Measurements from ENCODE around the gene SERPINB8. TPM values are rescaled to one million over a fixed set of nuclear protein-coding genes. Genes with fewer than 3 reads are reported as not detected.
"Not testable (repeated sequence)": the region's sequence is repeated elsewhere in the genome, so short reads cannot be mapped to it uniquely, and the experiment has no call there.

SERPINB8 gene
- polyA plus RNA-seq, 1 donor (not counting 4 experiments of a cell fraction or from before 2014, with no cell fraction given): 48.9 TPM

GRCh38 chr18:63924551-63924950, 45.3 kb upstream of the SERPINB8 start:
- FAIRE-seq (no peak), DNase-seq (ENCODE audit: low read depth, low spot score) (no peak)
- no peaks in the 10 kb centered on the region for H3K9me3 ChIP-seq (ENCODE audit: control insufficient read depth, low read depth, low read length)
- H3K4me2 ChIP-seq (ENCODE audit: control insufficient read depth, extremely low read depth, insufficient read depth, low read depth, low read length): no peak overlapping the region
- no peaks in the 10 kb centered on the region for H3K4me1 ChIP-seq (ENCODE audit: control insufficient read depth, extremely low read depth, insufficient read depth, low read length)
- no peaks in the 10 kb centered on the region for H3K27me3 ChIP-seq (ENCODE audit: control insufficient read depth, extremely low read depth, insufficient read depth, low read length)
- no peak overlapping the region for H3K9ac ChIP-seq (ENCODE audit: control insufficient read depth, extremely low read depth, insufficient read depth, low read length)
- H2AFZ ChIP-seq (ENCODE audit: control insufficient read depth, low read length): no peak overlapping the region
- H3K9me1 ChIP-seq (ENCODE audit: control insufficient read depth, extremely low read depth, insufficient read depth, low read length): no peaks in the 10 kb centered on the region
- H3K4me3 ChIP-seq (ENCODE audit: control insufficient read depth in 2 of 3, extremely low read depth in 1 of 3, insufficient read depth in 2 of 3, low read depth in 1 of 3, low read length in 3 of 3): no peak overlapping the region
- dilution Hi-C loops (cut with MboI; ENCODE audit: extremely low pct_ligation_motif_present, low sequenced_read_pairs): no loop called here
- no peaks in the 10 kb centered on the region for H3K36me3 ChIP-seq (ENCODE audit: control insufficient read depth in 2 of 2, extremely low read depth in 1 of 2, insufficient read depth in 2 of 2, low read length in 2 of 2)
- no peaks in the 10 kb centered on the region for H4K20me1 ChIP-seq (ENCODE audit: control insufficient read depth, extremely low read depth, insufficient read depth, low read length)
- no peaks in the 10 kb centered on the region for H3K79me2 ChIP-seq (ENCODE audit: control insufficient read depth, insufficient read depth, low read length)
- H3K27ac ChIP-seq (ENCODE audit: control insufficient read depth, insufficient read depth, low read length): no peak overlapping the region
- TF ChIP-seq EZH2 (IDR thresholded peaks at IDR 0.05; ENCODE audit: low read length): no peak
- TF ChIP-seq CTCF (optimal IDR thresholded peaks at IDR 0.05 in 1 of 3, IDR thresholded peaks at IDR 0.05 in 1 of 3, conservative IDR thresholded peaks at IDR 0.05 in 1 of 3; ENCODE audit: extremely low read depth in 1 of 3, insufficient read depth in 2 of 3, low read length in 3 of 3): no peak

DNA sequence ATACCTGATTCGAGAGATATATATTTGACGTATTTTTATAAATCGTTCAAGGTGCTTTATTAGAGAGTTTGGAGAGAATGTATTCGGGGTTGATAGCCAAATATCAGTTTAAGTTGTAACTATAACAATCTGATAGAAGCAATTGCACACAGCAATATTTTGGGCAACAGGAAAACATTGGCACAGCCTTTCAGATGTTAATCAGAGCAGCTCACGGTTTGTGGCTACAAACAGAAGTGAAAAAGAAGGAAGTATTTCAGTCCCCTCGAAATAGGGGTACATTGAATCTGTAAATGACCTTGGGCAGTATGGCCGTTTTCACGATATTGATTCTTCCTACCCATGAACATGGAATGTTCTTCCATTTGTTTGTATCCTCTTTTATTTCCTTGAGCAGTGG, 41.5 kb upstream of the SERPINB8 start:
- H3K4me1 ChIP-seq (ENCODE audit: control insufficient read depth, extremely low read depth, insufficient read depth, low read length): no peaks in the 10 kb centered on the region
- H3K27me3 ChIP-seq (ENCODE audit: control insufficient read depth, extremely low read depth, insufficient read depth, low read length): no peaks in the 10 kb centered on the region
- no peaks in the 10 kb centered on the region for H3K36me3 ChIP-seq (ENCODE audit: control insufficient read depth in 2 of 2, extremely low read depth in 1 of 2, insufficient read depth in 2 of 2, low read length in 2 of 2)
- H4K20me1 ChIP-seq (ENCODE audit: control insufficient read depth, extremely low read depth, insufficient read depth, low read length): no peaks in the 10 kb centered on the region
- H2AFZ ChIP-seq (ENCODE audit: control insufficient read depth, low read length): no peak overlapping the region
- H3K9ac ChIP-seq (ENCODE audit: control insufficient read depth, extremely low read depth, insufficient read depth, low read length): no peak overlapping the region
- DNase-seq (ENCODE audit: low read depth, low spot score) (no peak), FAIRE-seq (no peak)
- dilution Hi-C loops (cut with MboI; ENCODE audit: extremely low pct_ligation_motif_present, low sequenced_read_pairs): no loop called here
- H3K9me1 ChIP-seq (ENCODE audit: control insufficient read depth, extremely low read depth, insufficient read depth, low read length): no peaks in the 10 kb centered on the region
- H3K4me2 ChIP-seq (ENCODE audit: control insufficient read depth, extremely low read depth, insufficient read depth, low read depth, low read length): no peak overlapping the region
- no peaks in the 10 kb centered on the region for H3K79me2 ChIP-seq (ENCODE audit: control insufficient read depth, insufficient read depth, low read length)
- H3K4me3 ChIP-seq (ENCODE audit: control insufficient read depth in 2 of 3, extremely low read depth in 1 of 3, insufficient read depth in 2 of 3, low read depth in 1 of 3, low read length in 3 of 3): no peak overlapping the region
- H3K27ac ChIP-seq (ENCODE audit: control insufficient read depth, insufficient read depth, low read length): no peak overlapping the region
- H3K9me3 ChIP-seq (ENCODE audit: control insufficient read depth, low read depth, low read length): no peaks in the 10 kb centered on the region
- TF ChIP-seq EZH2 (IDR thresholded peaks at IDR 0.05; ENCODE audit: low read length) (no peak), CTCF (optimal IDR thresholded peaks at IDR 0.05 in 1 of 3, IDR thresholded peaks at IDR 0.05 in 1 of 3, conservative IDR thresholded peaks at IDR 0.05 in 1 of 3; ENCODE audit: extremely low read depth in 1 of 3, insufficient read depth in 2 of 3, low read length in 3 of 3) (no peak)

GRCh38 chr18:63929369-63929768, 40.5 kb upstream of the SERPINB8 start:
- H3K9me1 ChIP-seq (ENCODE audit: control insufficient read depth, extremely low read depth, insufficient read depth, low read length); H3K4me2 ChIP-seq (ENCODE audit: control insufficient read depth, extremely low read depth, insufficient read depth, low read depth, low read length); H3K27ac ChIP-seq (ENCODE audit: control insufficient read depth, insufficient read depth, low read length); DNase-seq (ENCODE audit: low read depth, low spot score); H3K9me3 ChIP-seq (ENCODE audit: control insufficient read depth, low read depth, low read length); H3K4me1 ChIP-seq (ENCODE audit: control insufficient read depth, extremely low read depth, insufficient read depth, low read length); H2AFZ ChIP-seq (ENCODE audit: control insufficient read depth, low read length); dilution Hi-C loops (cut with MboI; ENCODE audit: extremely low pct_ligation_motif_present, low sequenced_read_pairs); FAIRE-seq; H3K27me3 ChIP-seq (ENCODE audit: control insufficient read depth, extremely low read depth, insufficient read depth, low read length); H3K4me3 ChIP-seq (ENCODE audit: control insufficient read depth in 2 of 3, extremely low read depth in 1 of 3, insufficient read depth in 2 of 3, low read depth in 1 of 3, low read length in 3 of 3); H4K20me1 ChIP-seq (ENCODE audit: control insufficient read depth, extremely low read depth, insufficient read depth, low read length); H3K36me3 ChIP-seq (ENCODE audit: control insufficient read depth in 2 of 2, extremely low read depth in 1 of 2, insufficient read depth in 2 of 2, low read length in 2 of 2); H3K79me2 ChIP-seq (ENCODE audit: control insufficient read depth, insufficient read depth, low read length); H3K9ac ChIP-seq (ENCODE audit: control insufficient read depth, extremely low read depth, insufficient read depth, low read length): not testable (repeated sequence)
